Measurements from ENCODE around the gene TBX15.
"Not testable (repeated sequence)": the region's sequence is repeated elsewhere in the genome, so short reads cannot be mapped to it uniquely, and the experiment has no call there.

TBX15 gene

DNA sequence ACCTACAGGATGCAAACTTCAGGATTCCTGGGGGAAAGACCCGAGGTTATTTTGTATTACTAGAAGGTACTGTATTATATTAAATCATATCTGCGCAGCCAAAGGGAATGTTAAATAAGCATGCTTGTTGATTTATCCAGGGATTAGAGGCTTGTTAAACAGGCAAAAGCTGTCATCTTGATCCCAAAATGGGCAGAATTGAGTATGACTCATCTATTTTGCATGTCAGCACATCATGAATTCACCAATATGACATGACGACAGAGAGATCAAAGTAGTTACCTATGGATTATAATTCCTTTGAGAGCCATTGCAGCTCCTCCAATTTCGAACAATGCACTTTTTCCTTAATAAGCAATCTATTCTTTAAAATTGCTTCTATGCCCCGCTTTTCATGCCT is 66.1 kb downstream of the TBX15 start:
- DNase-seq, result no peak

DNA sequence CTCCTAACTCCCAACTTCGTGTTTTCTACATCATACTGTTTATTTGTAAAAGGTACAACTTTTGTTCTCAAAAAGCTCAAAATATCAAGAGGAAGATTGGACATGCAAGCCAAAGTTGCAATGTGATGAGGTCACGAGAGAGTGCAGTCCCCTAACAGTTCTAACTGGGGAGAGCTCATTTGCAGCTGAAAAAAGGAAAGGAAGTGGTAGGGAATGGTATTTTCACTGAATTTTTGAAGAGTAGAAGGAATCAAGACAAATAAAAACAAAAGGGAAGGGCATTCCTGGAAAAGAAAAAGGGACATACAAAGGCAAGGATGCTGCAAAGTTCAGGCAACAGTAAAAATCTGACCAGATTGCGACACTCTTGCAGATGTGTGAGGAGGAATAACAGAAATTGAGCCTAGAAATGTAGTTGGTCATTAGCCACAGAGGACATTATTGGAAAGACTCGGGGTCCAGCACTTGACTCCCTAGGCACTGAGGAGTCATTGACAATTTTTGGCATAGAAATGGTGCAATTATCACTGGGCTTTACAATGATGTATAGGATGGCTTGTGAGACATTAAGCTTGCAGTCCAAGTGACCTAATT is 67.9 kb downstream of the TBX15 start:
- DNase-seq, result no peak

DNA sequence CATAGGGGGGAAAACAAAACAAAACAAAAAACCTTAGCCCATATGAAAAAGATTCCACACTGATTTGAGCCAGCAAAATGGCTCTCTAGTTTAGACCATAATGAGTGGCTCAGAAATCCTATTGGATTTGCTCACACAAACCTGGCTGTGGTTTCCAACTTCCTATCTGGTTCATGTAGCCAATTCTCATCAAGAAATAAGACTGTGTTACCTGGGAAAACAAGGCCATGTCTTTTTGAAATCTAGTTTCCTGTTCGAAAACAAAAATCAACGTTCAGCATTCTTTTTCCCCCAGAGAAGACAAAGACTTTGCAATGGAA is 69.2 kb downstream of the TBX15 start:
- no peak for DNase-seq

DNA sequence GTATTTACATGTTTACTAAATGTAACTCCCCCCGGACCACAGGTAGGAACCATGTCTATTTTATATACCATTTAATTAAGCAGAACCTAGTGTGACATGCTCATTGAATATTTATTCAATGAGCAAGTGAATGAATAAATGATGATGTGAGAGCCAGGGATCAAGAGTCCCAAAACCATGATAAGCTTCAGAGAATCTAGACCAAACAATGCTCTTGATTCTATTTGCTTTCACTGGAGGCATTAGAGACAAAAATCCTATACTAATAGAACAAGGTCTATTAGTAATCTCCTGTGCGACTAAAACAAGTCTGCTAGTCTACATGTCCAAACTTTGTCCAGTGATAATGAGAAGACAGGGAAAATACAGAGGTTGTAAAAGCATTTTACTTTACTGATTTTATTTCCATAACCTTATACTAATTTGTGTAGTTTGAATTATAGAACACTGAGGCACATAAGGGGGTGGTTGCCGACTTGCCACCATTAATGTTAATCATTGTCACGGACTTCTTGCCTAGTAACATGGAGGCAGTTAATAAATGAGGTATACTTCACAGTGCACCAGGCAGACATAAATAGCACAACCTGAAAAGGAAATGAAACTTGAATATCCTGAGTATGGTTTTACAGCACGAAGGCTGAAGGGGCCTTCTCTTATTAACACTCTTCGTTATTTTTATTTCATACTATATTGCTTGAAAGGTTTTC is 69.8 kb downstream of the TBX15 start:
- no peak for DNase-seq

DNA sequence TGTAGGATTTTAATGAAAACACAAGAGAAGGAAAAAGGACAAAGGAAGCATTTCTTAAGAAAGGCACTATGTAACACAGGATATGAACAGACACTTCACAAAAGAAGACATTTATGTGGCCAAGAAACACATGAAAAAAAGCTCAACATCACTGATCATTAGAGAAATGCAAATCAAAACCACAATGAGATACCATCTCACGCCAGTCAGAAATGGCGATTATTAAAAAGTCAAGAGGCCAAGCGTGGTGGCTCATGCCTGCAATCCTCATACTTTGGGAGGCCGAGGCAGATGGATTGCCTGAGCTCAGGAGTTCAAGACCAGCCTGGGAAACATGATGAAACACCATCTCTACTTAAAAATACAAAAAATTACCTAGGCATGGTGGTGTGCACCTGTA is 71.8 kb downstream of the TBX15 start:
- not testable (repeated sequence) for DNase-seq

DNA sequence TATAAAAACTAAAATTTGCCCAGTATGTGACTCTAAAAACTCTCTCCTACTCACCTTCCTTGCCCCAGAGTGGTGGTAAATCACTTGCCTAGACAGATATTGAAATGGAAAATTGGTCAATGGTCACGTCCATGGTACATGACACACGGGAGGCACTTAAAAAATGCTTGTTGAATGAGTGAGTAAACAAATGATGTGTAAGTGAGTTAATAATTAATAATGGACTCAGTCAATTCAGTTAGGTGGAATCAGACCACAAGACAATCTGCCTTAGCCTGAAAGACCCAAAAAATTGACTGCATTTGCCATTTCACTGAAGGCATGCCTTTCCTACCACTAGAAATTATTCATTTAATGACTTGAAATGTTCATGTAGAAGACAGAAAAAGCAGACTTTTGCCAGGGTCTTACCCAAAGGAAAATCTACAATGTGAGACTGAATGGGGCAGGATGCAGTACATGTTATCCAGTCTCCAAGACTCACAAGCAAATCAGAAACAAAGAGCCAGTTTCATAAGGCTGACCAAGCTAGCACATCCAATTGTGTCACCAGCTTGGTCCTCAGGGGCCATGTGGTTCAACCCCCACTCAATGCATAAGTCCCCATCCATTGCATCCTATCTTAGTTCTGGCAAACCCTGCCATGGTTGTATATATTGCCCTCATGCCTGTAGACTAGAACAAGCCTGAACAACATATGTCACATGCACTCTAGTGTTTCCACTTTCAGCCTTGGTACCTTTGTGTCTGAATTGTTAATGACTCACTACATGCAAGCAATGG is 73.6 kb downstream of the TBX15 start:
- no peak for DNase-seq

DNA sequence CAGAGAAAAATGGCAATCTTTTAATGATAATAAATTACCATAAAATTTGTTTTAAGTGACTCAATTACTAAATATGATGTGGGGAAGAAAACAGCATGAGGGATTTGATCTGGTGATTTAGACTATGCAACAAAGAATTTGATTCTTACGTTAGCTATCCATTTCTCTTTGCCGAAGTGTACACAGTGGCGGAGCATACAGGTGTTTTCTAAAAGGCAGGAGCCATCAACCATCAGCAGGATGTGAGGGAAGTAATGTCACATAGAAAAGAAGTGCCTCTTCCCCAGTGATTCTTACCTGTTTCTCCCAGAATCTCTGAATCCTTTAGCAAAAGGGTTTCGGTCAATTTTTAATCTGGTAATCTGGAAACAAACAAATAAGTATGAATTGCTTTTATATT is 74.3 kb downstream of the TBX15 start:
- no peak for DNase-seq

DNA sequence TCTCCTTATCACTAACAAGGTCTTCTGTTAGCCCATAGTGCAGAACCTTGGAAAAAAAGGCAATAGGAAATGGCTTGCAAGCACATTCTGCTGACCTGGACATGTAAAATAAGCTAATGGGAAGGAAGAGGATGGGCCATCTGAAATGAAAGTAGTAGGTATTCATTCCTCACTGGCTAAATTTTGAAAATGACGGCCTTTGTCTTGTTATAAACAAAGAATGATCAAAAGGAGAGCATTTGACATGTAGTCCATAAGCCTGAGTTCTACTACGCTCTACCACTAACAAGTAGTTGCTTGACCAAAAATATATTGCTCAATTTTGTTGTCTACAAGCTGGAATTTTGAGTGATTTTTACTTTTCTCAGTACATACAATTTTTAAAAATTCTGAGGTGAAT is 75.6 kb downstream of the TBX15 start:
- DNase-seq, result no peak

DNA sequence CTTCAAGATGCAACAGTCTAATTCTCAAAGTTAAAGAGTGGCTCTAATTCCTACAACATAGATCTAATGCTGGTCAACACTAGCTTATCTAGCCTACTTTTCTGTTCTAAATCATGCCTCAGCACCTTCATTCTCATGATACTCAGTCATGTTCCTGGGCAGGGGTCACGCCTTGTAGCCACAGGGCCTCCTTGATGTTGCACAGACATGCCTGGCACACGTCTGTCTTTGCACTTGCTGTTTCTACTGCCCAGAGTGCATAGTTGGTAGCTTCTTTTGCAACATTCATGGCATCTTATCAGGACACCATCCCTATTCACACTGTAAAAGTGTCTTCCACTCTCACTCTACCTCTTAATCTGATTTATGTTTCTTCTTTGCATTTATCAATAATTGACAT is 76.6 kb downstream of the TBX15 start:
- no peak for DNase-seq

DNA sequence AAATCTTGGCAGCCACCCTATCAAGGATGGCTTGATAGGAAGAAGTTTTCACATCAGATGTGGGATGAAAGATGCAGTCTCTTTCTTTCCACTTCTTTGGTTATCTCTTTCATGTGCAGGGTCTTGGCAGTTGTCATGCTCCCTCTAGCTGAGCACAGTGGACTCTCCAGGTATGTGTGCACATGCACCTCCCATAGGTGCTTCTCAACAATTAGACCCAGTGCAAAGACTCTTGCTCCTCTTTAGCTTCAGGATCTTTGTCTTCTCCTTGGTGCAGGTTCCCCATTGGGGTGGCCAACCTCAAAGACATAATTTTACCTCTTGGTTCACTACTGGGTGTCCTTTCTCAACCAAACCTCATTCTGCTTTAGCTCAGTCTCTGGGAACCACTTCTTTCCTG is 80.7 kb downstream of the TBX15 start:
- DNase-seq, result no peak

DNA sequence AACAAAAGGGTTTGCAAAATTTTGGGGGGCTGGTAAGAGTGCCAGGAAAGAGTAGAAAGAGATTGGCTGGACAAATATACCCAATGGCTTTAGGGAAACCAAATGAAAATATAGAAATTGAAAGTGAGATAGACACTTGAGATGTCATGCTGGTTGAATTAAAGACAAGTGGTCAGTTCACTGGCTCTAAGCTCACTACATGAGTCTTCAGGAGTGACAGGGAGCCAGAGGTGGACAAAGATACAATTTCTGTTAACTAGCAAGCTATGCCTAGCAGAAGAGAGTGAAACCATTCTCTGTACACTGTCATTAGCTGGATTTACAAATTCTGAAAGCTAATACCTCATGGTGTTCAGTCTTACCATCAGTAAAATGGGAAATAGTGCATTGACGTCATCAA is 82.5 kb downstream of the TBX15 start:
- no peak for DNase-seq

DNA sequence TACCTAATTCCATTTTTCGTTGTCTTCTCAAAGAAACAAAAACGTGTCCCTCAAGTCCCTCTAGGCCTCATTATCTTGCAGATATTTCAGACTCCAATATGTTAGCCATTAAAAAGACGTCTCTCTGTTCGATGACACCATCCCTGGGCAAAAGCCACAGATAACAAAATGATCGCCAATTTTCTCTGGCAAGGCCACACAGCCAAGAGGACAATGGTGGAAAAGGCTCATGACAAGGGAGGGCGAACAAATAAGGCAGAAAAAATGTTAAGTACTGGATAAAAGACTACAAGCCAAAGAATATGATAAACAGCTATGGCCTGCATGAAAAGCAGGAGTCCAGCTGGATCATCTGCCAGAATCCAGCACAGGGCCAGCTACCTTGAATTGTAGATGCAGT is 82.9 kb downstream of the TBX15 start:
- no peak for DNase-seq

DNA sequence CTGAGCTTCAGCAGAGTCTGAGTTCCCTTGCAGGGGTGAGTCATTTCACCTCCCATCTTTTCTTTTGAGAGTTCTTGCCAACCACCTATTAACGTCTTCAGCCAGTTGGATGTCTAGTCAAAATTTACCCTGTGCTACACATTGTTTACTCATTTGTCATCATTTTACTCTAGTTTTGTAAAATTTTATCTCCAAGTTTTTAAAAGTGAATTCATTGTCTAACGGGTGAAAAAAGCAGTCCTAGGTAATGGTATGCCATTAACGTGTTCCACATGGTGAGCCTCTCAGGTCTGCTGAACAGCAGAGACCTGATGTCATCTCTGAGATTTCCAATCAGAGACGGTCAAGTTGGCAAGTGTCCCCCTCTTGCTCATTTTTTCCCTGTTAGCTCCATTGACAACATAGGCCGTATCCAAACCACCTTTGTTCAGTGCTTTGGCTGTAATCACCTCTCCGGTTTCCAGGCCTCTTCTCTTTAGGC is 85.4 kb downstream of the TBX15 start:
- no peak for DNase-seq

DNA sequence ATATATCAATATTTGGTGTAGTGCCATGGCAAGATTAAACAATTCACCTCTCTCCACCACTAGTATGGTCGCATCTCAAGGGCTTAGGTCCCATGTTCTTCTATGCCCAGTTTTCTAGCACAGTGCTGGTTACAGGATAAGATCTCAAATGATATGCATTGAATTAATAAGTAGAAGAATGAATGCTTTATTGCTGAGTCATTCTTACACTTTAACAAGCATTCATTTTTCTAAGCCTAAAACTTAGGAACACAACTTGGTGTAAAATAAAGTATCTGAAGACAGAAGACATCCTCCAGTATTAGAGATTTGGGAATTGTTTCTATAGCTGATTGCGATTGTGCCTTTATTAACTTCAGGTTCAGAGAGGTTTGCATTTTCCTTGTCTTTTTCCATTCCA is 85.8 kb downstream of the TBX15 start:
- DNase-seq, result no peak

DNA sequence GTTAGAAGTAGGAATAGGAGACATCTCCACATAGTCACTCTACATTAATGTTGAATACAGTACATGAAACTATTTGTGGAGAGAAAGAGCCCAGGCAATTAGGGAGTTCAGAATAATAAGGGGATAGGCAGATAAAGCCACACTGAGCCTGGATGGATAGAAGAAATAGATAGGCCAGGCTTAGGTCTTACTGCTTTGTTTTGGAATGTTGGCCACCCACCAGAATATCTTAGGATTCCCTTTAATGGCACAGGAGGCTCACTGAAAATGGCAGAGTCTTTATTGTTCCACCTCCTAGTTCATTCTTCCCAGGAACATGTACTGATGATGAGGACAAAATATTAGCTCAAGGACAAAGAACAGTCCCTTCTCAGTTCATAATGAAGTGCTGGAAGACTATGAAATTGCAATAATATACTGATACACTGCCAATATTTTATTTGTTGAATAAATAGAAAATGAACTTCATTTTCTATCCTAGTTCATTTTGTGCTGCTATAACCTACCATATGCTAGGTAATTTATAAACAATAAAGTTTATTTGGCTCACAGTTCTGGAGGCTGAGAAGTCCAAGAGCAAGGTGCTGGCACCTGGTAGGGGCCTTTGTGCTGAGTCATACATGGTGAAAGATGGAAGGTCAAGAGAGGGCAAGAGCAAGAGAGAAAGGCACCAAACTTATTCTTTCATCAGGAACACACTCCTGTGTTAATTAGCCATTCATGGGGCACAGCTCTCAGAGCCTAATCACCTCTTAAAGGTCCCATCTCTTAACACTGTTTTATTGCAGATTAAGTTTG is 87.3 kb downstream of the TBX15 start:
- no peak for DNase-seq

DNA sequence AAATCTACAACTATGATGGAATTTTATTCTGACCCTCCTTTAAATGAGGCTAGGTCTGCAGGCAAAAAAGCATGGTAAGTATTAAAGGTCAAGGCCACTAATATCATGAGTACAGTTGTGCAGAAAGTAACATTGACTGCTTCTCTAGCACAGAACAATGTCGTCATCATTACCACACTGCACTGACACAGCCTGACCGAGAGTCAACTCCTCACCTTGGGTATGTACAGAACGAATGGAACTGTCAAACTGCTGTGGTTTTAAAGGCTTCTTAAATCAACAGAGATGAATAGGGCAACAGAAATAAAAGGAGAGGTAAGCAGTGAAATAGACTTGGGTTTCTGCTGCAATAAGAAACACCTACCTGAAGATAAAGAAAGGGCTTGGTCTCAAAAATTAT is 88.8 kb downstream of the TBX15 start:
- DNase-seq, result no peak

DNA sequence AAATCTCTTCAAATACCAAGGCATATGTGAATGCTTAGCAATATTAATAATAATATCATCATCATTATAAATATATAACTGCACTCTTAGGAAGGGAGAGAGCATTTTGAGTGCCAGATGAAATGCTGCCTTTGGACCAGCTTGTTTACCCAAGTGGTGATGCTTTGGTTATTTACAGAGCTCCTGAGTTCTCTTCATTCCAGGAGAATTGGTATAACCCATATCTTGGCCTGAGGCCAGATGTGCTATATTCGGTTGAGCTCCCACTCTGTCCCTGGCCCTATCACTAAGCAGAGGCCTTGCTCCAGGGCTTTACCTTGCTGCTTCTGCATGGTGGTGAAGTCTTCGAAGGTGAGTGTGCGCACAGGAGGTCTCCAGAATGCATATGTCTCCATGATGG is 89.4 kb downstream of the TBX15 start:
- no peak for DNase-seq

DNA sequence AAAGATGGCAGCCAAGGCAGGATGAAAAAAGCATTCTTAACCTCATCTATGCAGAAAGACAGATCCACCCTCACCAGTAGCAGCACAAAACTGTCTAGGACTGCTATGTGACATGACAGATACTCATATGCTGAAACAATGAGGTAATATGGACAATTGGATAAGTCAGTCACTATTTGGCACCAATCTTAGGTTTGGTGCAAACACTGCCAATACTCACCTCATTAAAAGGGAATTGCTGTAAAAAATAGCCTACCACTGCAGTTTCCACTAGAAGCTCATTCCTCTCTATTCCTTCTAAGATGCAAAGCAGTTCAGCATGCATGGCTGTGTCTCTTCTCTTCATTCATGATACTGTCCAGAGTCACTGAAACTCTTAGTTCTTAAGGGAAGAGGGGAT is 91.7 kb downstream of the TBX15 start:
- DNase-seq, result no peak

DNA sequence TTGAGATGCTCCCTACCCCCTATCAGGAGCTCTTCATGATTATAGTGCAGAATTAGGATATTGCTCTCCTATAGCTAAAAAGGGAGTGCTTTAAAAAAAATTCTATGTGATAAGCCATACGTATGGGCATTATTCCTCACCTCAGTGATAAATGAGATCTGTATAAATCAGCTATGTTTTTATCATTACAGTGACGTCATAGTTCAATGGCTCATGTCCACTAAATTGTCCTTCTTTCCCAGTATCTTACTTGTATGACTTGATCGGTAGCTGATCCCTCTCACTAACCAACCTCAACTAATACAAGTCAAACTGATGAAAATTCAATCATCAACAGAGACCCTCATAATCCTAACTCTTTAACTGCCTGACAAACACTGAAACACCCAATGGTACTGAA is 93.3 kb downstream of the TBX15 start:
- no peak for DNase-seq

DNA sequence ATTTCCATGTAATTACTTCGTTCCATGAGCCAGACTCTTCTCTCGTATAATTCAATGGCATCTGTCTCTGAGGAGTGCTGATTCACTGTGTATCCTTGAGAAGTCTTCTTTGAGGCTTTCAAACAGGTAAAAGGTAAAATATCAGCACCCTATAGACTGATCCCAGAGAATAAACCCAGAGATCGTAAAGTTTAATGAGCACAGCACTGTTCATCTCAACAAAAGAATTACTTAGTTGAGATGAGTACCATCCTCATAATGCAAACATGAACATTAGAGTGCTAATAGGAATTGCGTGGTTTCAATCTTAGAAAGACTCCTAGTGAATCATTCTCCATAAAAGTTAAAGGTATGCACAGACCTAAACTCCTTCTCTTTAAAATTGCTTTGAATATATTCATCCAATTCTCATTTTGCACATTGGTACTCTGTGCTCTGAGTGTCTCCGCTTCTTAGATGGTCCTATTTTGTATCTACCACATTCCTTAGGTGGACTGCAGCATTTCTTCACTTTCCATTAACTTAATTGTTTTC is 97.2 kb downstream of the TBX15 start:
- no peak for DNase-seq

DNA sequence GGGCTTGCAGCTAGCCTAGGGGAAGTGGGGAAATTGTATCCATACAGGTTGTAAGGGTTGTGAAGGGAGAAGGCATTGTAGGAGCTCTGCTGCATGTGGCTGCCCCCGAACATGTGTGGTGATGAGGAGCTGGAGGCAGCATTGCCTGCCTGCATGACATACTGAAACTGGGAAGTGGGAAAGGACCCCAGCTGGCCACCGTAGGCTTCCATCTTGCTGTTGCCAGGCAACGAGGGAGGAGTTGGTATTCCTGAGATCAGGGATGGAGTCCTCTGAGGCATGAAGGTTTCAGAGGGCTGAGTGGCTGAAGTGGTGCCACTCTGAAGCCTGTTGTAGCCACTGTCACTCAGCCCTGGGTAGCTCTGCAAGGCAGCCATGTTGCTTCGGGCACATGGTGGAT is 103.2 kb downstream of the TBX15 start:
- no peak for DNase-seq

DNA sequence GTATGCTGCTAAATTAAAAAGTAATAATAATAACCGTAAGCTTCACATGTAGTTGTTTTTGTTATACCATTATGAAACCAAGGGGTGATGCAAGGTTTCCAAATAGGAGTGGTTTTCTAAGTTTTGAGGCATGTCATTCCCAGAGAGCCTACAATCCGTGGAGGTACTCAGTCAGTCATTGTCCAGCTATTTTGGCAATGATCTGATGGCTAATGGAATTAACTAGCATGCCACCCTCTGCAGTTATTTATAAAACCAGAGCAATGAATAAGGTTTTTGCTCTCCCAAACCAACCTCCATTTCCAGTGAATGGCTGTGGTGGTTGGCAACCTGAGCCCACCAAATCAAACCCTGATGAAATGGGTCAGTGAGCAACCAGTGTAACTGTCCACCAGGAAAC is 106.4 kb downstream of the TBX15 start:
- no peak for DNase-seq

DNA sequence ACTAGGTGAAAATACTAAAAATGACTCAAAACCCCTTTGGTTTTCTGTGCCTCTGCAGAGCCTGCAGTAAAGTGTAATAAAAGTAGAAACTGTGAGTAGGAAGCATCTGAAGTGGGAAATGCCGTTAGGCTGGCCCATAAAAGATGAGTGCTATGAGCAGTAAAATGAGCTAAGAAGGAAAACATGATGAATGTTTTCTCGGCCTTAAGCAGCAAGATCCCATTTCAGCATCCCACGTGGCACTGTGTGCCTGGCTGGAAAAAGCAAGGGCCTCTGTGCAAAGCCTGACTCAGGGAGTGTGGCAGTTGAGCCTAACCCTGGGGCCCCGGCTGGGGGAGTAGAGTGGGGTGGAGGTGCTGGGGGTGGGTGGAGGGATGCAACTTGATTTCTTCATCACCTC is 109.5 kb downstream of the TBX15 start:
- DNase-seq, result no peak
